HG03066 (cell line): Measurements from ENCODE around the gene ADAMTSL1.

Experiments used
- ATAC-seq: cut with Tn5 transposase; IDR thresholded peaks from one replicate; pipeline ENCODE4 v1.9.1; 2021; ENCODE audit warnings: low read depth; ENCODE audit not compliant: unreplicated experiment

The ADAMTSL1 gene

DNA sequence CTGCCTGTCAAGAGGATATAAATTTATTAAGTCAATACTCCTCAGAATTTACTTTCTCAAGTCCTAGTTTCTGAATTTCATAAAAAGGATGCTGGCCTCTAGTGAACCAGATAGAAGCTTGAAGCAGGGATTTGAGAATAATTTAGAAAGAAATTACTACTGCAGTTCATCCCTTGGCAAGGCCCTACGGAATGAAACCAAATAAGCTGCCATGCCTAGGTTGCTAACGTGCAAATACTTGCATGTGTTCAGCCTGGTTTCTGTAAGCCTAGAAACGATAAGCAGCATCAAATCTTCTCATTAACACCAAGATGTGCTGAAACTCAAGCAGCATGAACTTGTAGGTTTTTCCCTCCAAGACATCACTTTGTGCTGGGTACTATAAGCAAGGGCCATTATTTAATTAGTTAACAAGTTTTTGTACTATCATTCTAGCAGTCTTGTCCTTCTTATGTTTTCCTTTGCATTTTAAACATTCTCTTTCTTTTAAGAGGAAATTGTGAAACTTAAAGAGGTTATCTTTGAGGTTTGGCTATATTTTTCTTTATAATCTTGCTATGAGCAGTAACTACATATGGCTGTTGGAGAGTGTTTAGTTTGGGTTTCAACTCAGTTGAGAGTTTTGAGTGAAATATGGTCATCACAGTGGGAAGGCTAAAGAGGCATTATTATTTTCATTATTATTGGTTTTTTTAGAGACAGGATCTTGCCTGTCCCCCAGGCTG is 71.8 kb downstream of the ADAMTSL1 start:
- ATAC-seq, result no peak

DNA sequence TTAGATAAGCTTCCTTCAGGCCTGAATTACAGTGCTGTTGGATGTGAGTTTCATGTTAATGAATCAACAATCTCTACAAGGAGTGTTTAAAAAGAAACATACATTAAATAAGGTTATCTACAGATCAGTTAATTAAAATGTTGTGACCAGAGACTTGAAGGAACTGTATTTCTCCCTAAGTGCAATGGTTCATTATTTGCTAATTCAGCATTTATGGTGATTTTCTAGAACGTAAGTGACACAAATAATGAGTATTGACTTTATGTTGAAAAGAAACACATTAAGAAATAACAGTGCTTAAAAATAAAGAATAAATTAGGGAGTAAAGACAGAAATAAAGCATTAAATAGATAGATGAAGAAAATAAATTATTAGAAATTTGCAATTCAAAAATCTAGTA is 74.5 kb downstream of the ADAMTSL1 start:
- no peak for ATAC-seq

DNA sequence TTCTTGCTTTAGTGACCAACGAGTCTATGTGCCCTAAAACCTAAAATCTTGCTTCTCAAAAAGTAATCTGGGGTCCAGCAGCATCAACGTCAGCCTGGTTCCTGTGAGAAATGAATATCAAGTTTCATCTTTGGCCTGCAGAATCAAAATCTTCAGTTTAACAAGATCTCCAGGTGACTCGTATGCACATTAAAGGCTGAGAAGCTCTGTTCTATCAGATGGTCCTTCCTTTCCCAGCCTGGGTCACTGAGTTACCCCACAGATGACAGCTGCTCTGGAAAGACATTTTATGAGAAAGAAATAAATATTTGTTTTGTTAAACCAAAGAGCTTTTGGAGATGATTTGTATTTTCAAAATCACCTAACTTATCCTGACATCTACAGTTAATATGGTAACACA is 75.8 kb downstream of the ADAMTSL1 start:
- no peak for ATAC-seq

DNA sequence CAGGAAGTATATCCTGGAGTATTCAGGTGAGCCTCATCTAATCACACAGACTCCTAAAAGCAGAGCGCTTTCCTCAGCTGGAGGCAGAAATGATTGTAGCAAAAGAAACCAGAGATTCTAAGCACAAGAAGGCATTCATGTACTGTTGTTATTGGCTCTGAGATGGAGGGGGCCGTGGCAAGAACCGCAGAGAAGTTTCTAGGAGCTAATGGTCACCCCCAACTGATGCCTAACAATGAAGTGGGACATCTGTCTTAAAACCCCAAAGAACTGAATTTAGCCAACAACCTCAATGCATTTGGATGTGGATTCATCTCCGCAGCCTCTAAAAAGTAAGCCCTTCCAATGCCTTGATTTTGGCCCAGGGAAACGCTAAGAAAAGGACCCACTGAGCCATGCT is 76.3 kb downstream of the ADAMTSL1 start:
- no peak for ATAC-seq

DNA sequence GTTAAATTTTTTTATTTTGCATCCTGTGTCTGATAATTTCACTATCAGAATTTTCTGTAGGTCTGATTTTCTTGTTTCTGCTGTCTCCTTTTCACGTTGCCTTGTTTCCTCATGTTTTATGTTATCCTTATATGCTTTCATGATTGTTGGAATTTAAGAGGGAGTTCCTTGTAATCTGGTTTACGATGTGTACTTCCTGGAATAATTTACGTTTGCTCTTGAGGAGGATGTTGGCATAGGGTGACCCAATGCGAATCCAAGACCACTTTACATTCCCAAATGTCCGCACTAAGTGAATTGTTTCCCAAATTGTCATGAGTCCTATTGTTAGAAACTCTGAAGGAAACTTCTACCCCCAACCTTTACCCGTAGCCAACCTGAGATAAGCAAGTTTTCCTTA is 80.3 kb downstream of the ADAMTSL1 start:
- no peak for ATAC-seq

DNA sequence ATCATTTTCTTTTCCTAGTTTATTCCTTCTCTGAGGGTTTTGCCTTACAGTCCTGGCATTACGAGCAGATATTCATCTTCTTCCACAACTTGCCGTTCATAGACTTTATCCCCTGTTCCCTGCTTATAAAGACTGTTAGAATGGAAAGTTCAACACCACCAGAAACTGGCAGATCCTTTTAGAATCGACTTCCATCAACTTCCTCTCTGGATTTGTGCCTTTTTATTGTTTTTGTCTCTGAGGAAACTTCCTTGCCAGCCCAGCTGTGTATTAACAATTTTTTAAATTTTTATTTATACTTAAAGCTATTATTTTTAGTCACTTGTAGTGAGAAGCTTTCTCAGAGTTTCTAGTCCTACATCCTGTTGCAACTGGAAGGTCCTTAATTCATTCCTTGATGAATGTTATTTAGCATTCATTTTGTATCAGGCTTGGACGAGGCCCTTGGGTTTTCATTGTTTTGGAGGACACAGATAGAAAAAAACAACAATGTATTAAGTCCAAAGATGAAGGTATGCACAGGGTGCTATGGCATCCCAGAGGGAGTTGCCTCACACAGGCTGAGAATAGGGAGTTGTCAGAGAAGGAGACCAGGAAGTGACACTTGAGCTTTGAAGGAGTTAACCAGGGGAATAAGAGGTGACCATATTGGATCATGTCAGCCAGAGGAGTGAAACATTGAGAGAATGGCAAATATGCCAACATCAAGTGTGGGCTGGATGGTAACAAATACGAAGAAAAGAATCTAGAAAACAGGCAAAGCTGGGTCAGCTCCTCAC is 81.3 kb downstream of the ADAMTSL1 start:
- no peak for ATAC-seq

DNA sequence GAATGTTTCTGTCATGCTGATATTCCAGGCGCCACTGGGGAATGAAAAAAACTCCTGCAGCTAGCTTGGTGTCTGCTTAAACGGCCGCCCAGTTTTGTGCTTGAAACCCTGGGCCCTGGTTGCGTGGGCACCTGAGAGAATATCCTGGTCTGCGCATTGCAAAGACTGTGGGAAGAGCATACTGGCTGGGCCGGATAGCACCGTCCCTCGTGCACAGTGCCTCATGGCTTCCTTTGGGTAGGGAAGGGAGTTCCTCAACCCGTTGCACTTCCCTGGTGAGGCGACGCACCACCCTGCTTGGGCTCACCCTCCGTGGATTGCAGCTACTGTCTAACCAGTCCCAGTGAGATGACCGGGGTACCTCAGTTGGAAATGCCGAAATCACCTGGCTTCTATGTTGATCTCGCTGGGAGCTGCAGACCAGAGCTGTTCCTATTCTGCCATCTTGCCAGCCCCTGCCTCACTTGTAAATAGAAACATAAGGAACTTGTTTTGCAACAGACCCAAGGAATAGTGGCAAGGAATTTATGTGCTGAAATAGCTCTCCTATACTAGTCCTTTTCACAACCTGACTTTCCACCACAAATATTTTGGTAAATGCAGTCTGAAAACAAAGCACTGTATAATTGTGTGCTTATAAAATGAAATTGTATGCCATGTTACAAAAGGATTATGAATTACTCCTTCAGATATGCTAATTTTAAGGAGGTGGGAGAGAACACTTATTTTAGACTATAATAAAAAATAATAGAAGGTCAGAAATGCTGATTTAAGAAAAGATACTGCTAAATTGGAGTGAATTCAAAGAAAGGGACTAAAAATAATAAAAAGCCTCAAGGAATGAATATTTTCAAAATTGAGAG is 90.3 kb downstream of the ADAMTSL1 start:
- ATAC-seq, result no peak

DNA sequence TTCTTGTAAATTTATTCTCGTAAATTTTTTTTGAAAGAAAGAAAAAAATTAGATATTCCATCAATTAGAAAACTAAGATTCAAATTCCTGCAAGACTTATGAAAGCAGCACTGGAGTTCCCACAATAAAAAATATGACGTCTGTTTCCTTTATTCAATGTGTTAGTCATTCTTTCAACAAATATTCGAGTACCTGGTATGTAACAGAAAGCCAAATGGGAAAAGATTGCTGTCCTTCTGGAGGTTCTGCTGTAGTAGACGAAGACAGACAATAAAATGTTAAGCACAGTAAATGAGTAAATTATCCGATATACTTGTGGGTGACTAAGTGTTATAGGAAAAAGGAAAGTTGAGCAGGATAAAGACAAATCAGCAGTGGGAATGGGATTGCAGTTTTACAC is 92.2 kb downstream of the ADAMTSL1 start:
- ATAC-seq, result no peak

DNA sequence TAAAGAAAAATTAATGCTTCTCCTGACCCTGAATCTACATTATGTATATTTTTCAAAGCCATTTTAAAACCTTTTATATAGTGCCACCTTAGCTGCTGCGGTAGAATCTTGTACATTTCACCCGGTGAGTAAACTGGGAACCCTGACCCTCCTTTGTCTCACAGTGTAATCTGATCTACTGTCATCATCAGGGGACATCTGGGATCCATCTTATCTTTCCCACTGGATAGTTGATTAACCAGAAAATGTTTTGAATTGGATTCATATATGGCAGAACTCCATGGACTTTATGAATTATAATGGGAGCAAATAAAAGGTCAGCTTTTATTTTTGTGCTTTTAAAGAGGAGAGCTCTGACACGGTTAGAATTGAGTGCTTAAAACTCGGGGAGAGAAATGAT is 95.0 kb downstream of the ADAMTSL1 start:
- no peak for ATAC-seq

DNA sequence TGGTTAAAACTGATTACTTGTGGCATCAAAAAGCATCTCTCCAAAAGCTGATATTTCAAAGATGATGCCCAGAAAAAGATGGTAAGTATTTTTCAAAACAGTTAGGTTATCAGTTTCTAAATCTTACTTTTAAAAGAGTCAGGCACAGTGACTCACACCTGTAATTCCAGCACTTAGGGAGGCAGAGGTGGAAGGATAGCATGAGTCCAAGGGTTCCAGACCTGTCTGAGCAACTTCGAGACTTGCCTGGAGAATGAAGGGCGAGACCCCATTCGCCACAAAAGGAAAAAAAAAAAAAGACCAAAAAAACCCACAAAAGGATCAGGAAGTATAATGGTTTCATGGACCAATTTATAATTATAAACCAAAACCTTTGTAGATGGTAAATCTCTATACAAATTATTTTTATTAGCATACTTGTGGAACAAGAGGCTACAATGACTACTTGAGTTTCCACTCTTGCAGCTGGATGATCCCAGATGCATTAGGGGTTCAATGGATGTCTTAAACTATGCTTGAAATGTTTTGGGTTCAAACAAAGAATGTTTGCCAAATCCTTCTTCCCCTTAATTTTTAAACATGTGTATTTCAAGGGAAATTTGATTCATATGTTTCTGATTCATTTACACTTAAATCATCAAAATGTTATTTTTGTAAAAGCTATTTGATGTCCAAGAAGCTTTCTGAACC is 96.1 kb downstream of the ADAMTSL1 start:
- no peak for ATAC-seq

DNA sequence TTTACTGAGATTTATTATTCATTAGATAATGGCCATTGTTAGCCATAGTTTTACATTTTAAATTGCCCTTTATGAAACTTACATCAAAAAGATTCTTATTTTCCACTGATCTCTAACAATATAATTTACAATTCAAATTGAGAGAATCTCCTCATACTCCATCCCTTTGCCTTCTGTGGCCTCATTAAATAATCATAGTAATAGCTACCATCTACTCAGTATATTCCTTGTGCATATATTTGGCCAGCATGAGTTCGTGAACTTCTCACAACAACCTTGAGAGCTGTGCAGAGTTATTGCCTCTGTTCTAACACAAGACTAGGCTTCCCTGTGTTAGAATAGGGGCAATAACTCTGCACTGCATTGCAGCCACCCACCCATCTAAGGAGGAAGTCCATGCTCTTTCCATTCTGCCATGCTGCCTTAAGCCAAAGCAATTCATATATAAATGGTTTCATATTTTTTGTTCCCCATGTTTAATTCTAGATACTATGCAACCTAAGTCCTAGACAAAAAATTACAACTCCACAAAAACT is 99.1 kb downstream of the ADAMTSL1 start:
- ATAC-seq, result no peak

DNA sequence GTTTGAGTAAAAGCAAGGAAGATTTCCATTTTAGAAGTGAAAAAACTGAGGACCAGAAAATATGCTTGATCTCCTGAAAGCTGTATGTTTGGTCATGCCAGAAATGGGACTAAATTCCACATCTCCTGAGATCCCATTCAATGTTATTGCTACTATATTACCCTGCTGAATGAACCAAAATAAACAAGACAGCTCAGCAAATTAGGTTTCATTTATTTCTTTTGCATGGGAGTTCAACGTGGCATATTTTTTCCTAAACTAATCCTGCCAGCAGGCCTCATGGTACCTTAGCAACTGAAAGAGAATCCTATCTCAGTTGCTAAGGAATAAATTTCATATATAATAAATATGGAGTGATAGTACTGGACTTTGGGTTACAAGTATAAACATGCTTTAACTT is 101.7 kb downstream of the ADAMTSL1 start:
- no peak for ATAC-seq

DNA sequence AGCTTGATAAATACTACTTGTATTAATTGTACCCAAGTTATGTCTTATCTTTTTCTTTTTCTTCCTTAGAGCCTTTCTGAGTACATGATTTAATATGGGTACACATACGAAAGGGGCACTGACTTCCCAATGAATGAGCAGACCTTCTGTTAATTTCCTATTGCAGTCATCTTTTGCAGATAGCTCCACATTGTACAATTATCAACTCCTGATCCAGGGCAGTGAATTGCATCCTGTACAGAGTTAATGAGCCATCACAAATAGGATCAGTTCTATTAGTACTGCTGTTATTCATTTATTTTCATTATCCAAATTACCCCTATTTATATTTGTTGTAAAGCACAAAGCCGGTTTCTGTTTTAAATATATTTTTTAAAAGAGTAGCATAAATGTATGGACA is 105.6 kb downstream of the ADAMTSL1 start:
- ATAC-seq, result no peak

DNA sequence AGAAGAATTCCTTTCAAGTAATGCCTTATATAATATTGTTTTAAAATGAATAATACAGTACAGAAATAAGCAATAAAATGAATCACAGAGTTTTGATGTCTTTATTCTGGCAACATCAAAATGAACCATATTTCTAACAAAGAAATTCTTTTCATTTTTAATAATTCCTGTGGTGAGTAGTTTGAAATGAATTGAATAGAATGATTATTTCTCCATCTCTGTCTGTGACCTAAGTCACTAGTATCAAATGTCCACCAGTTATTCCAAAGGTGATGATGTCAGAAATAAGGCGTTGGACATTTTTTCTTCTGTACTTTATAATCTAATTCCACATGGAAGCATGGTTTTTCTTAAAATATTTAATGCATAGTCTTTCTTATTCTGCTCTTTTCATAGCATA is 106.2 kb downstream of the ADAMTSL1 start:
- ATAC-seq, result no peak

DNA sequence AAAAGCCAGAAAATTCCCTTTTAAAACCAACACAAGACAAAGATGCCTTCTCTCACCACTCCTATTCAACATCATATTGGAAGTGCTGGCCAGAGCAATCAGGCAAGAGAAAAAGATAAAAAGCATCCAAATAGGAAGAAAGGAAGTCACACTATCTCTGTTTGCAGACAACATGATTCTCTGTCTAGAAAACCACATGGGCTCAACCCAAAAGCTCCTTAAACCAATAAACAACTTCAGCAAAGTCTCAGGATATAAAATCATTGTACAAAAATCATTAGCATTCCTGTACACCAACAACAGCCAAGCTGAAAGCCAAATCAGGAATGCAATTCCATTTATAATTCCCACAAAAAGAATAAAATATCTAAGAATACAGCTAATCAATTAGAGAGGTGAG is 112.0 kb downstream of the ADAMTSL1 start:
- no peak for ATAC-seq

DNA sequence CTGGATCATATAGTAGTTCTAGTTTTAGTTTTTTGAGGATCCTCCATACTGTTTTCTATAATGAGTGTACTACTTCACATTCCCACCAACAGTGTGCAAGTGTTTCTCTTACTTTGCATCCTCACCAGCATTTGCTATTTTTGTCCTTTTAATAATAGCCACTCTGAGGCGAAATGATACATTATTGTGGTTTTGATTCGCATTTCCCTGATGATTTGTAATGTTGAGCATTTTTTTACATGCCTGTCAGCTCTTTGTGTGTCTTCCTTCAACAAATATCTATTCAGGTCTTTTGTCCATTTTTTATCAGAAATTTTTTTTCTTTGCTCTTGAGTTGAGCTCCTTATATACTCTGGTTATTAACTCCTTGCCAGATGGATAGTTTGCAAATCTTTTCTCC is 114.0 kb downstream of the ADAMTSL1 start:
- no peak for ATAC-seq

DNA sequence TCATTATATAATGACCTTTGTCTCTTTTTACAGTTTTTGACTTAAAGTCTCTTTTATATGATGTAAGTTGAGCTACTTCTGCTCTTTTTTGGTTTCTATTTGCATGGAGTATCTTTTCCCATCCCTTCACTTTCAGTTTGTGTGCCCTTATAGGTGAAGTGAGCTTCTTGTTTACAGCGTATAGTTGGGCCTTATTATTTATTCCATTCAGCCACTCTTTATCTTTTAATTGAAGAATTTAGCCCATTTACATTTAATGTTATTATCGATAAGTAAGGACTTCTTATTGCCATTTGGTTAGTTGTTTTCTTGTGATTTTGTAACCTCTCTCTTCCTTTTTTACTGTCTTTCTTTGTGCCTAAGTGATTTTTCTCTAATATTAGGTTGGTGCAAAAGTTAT is 117.3 kb downstream of the ADAMTSL1 start:
- no peak for ATAC-seq

DNA sequence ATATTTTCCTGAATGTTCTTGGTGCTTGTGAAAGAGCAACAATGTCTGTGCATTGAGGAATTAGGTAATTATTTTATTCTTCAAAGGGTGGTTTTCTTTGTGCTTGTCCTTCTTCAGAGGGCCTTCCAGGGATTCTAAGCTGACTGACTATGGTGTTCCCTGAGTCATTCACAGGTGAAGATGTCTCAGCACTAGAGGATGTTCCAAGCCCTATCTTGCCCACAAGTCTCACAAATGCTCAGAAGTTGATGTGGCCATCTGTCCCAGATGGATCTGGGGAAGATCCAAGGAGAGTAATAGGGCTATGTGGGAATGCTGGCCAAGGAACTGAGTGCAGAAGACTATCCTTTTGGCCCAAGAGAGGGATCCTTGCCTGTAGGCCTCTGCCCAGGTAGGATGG is 120.9 kb downstream of the ADAMTSL1 start:
- no peak for ATAC-seq

DNA sequence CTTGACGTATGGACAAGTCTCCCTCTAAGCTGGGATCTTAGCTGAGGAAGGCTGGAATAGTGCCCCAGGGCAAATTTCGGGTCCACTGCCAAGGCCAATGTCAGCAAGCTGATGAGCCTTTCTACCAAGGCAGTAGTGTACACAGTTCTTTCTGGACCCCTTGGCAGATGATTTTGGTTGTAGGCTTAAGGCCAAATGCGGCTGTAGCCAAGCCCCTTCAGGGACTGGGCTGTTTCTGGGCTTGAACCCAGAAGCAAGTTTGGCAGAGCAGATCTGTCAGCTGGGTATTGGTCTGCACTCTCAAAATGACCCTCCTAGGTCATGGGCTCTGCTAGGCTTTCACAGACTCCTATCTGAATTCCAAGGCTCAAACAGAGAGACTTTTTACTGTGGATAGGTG is 121.6 kb downstream of the ADAMTSL1 start:
- no peak for ATAC-seq

DNA sequence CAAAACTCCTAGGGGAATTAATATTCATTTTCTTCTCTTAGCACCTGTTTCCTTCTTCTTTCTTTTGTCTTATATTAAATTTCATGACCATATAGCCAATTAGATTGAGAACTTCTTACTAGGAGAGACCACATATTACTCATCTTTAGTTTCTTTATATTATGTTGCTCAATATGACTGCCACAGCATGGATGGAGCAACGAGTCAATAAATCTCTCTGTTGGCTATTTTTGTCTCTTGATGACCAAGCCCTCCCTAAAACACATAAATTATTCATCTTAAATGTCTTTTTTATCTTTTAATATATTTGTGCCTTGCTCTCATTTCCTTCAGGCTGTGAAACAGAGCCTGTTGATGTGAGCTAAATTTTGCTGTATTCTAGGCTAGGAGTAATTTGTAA is 123.0 kb downstream of the ADAMTSL1 start:
- no peak for ATAC-seq

DNA sequence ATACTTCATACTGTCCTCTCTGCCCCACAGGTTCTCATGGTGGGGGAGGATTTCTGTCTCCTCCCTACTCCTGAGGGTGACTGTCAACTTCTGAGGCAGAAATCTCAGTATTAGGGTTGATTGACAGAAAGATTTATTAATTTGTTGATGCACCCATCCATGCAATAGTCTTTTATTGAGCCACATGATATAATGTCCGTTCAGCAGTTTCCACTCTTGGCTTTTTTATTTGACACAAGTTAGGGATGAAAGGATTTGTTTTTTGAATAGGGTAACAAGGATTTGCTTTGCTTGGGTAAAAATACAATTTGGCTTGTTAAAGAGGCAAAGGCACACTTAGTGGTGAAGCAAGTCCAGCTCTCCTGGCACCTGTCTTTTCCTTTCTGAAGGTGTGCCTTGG is 125.0 kb downstream of the ADAMTSL1 start:
- ATAC-seq, result no peak
